ENCODE results near the gene WDR5.

WDR5 gene

GRCh38 chr9:134189145-134189469 is 53.2 kb downstream of the WDR5 start:
- no peak for DNase-seq (ENCODE audit: low spot score)

GRCh38 chr9:134189470-134190231 is 53.8 kb downstream of the WDR5 start:
- no peak for DNase-seq (ENCODE audit: low spot score)

- DNase-seq (ENCODE audit: low spot score): no peak
Measured at GRCh38 chr9:134190232-134191121, 54.6 kb downstream of the WDR5 start.

- DNase-seq (ENCODE audit: low spot score): no peak
Measured at GRCh38 chr9:134191455-134192209, 55.8 kb downstream of the WDR5 start.

GRCh38 chr9:134192311-134192950 is 56.5 kb downstream of the WDR5 start:
- no peak for DNase-seq (ENCODE audit: low spot score)

- no peak for DNase-seq (ENCODE audit: low spot score)
Measured at GRCh38 chr9:134192951-134193731, 57.3 kb downstream of the WDR5 start.

- no peak for DNase-seq (ENCODE audit: low spot score)
Measured at GRCh38 chr9:134193912-134194535, 58.1 kb downstream of the WDR5 start.

- DNase-seq (ENCODE audit: low spot score): no peak
Measured at GRCh38 chr9:134195558-134195957, 59.7 kb downstream of the WDR5 start.

- DNase-seq (ENCODE audit: low spot score): no peak
Measured at GRCh38 chr9:134196911-134197310, 61.0 kb downstream of the WDR5 start.

GRCh38 chr9:134198791-134199190 is 62.9 kb downstream of the WDR5 start:
- no peak for DNase-seq (ENCODE audit: low spot score)

GRCh38 chr9:134200730-134201129 is 64.8 kb downstream of the WDR5 start:
- DNase-seq (ENCODE audit: low spot score): no peak

GRCh38 chr9:134203224-134203623 is 67.3 kb downstream of the WDR5 start:
- no peak for DNase-seq (ENCODE audit: low spot score)

- no peak for DNase-seq (ENCODE audit: low spot score)
Measured at GRCh38 chr9:134204041-134204440, 68.2 kb downstream of the WDR5 start.

GRCh38 chr9:134204991-134205578 is 69.2 kb downstream of the WDR5 start:
- no peak for DNase-seq (ENCODE audit: low spot score)

GRCh38 chr9:134205672-134206310 is 69.9 kb downstream of the WDR5 start:
- DNase-seq (ENCODE audit: low spot score): peak; percentile 63

GRCh38 chr9:134206311-134207300 is 70.7 kb downstream of the WDR5 start:
- no peak for DNase-seq (ENCODE audit: low spot score)

- no peak for DNase-seq (ENCODE audit: low spot score)
Measured at GRCh38 chr9:134208310-134208841, 72.5 kb downstream of the WDR5 start.

GRCh38 chr9:134208981-134209725 is 73.3 kb downstream of the WDR5 start:
- DNase-seq (ENCODE audit: low spot score): no peak
